K562 (cell line): ENCODE measurements around the gene PILRA. TPM values are rescaled to one million over a fixed set of nuclear protein-coding genes. Genes with fewer than 3 reads are reported as not detected.

Experiments
- AFF1 ChIP-seq, 2 experiments: fragments of 450-650 bp; IDR thresholded peaks; 2 replicates each; pipeline ENCODE4 v1.6.1; 2018; ENCODE audit warnings: mild to moderate bottlenecking in 2 of 2, low read depth in 1 of 2; ENCODE audit not compliant: partially characterized antibody in 2 of 2
- CREB3L1 ChIP-seq: fragments of 450-650 bp; IDR thresholded peaks from 2 replicates; pipeline ENCODE4 v1.6.1; 2014; ENCODE audit warnings: low read depth, mild to moderate bottlenecking, moderate library complexity, borderline replicate concordance
- ETV6 ChIP-seq, 3 experiments: fragments of 150-350 bp in 1 of 3; sonication (generic) in 1 of 3; formaldehyde crosslinking in 1 of 3; IDR thresholded peaks; 2 replicates each; pipeline versions ENCODE4 v1.6.1 to v1.8.0; 2014 to 2022; ENCODE audit warnings: borderline replicate concordance in 2 of 3, low read depth in 2 of 3, antibody characterized with exemption in 1 of 3, low read length in 1 of 3, mild to moderate bottlenecking in 1 of 3, missing genetic modification reagents in 1 of 3
- KDM1A ChIP-seq, 2 experiments: fragments of 450-650 bp; IDR thresholded peaks; 2 replicates each; pipeline ENCODE4 v1.6.1; 2016; ENCODE audit warnings: mild to moderate bottlenecking in 2 of 2
- XRCC5 ChIP-seq: fragments of 200-400 bp; formaldehyde crosslinking; IDR thresholded peaks from 2 replicates; pipeline ENCODE4 v1.6.1; 2017; ENCODE audit warnings: low read depth, mild to moderate bottlenecking, low read length
- ZBTB11 ChIP-seq, 3 experiments: fragments of 200-800 bp in 1 of 3; fragments of 250-450 bp in 1 of 3; fragments of 450-650 bp in 1 of 3; sonication (Bioruptor Pico) in 1 of 3; sonication (Bioruptor generic) in 1 of 3; formaldehyde crosslinking in 1 of 3; IDR thresholded peaks; 2 replicates each; pipeline versions ENCODE4 v1.6.1 to v1.8.0; 2016 to 2022; ENCODE audit warnings: mild to moderate bottlenecking in 2 of 3, missing genetic modification characterization in 2 of 3, missing compliant biosample characterization in 1 of 3, moderate library complexity in 1 of 3
- ZFX ChIP-seq: sonication (generic); formaldehyde crosslinking; IDR thresholded peaks from 2 replicates; pipeline ENCODE4 v1.8.0; 2022; ENCODE audit warnings: mild to moderate bottlenecking, missing genetic modification reagents, moderate library complexity
- ZNF511 ChIP-seq: sonication (generic); formaldehyde crosslinking; IDR thresholded peaks from 2 replicates; pipeline ENCODE4 v1.8.0; 2022; ENCODE audit warnings: mild to moderate bottlenecking, missing genetic modification reagents
- polyA plus RNA-seq, 8 experiments: library from polyadenylated mRNA; depleted of rRNA in 4 of 8; stranded (reverse) in 5 of 8; unstranded in 3 of 8; fragments of >200 nt; fragmentation: Nextera tagmentation in 2 of 8; fragmentation: Illumina TruSeq in 1 of 8; extraction: Ambion mirVana in 2 of 8; extraction: Trizol in 1 of 8; gene quantifications; 2 replicates each; pipeline versions ENCODE4 v1.2.1 to v1.2.3, GENCODE V29; 2011 to 2014; ENCODE audit warnings: inconsistent platforms in 1 of 8, missing spikeins in 1 of 8
- total RNA-seq, 7 experiments: library from RNA; depleted of rRNA in 6 of 7; stranded (reverse); fragments of >200 nt in 6 of 7; fragmentation: Illumina TruSeq in 2 of 7; extraction: Trizol in 2 of 7; gene quantifications; 2 replicates each; pipeline versions ENCODE4 v1.2.1 to v1.2.3, GENCODE V29; 2011 to 2021; ENCODE audit warnings: low replicate concordance in 1 of 7

PILRA gene
- total and polyA plus RNA-seq, 9 of the 15 experiments (the other 6 are each of a cell fraction or from before 2014, with no cell fraction given) = 0.13 to 1.8 (median 0.62) TPM

GRCh38 chr7:100432621-100433275 lies 59.5 kb downstream of the PILRA start (continued):
- 0 out of 2 replicates have a peak, but pooled peaks have one; percentile 10 for TF ChIP-seq ZFX
- TF ChIP-seq XRCC5 = no peak
- TF ChIP-seq KDM1A (IDR thresholded peaks at IDR 0.05) = no peak
- no peak for TF ChIP-seq CREB3L1
- no peak for TF ChIP-seq ETV6 (IDR thresholded peaks at IDR 0.05; ENCODE audit: borderline replicate concordance in 1 of 2, low read depth in 2 of 2, low read length in 1 of 2)
- no peak for TF ChIP-seq ETV6 (CRISPR knock-in tag; IDR thresholded peaks at IDR 0.05; ENCODE audit: borderline replicate concordance)
- no peak for TF ChIP-seq ZNF511
- no peak for TF ChIP-seq AFF1 (IDR thresholded peaks at IDR 0.05; ENCODE audit: low read depth in 1 of 2, partially characterized antibody in 2 of 2)
- no peak for TF ChIP-seq ZBTB11 (CRISPR knock-in tag; IDR thresholded peaks at IDR 0.05)
